GM21717 (cell line): ENCODE data around the gene NT5DC3.

ENCODE experiments used
- ATAC-seq: cut with Tn5 transposase; IDR thresholded peaks from one replicate; pipeline ENCODE4 v1.9.1; 2021; ENCODE audit warnings: mild to moderate bottlenecking, moderate library complexity; ENCODE audit not compliant: unreplicated experiment

The NT5DC3 gene

GRCh38 chr12:103756443-103756842, 84.6 kb downstream of the NT5DC3 start:
- ATAC-seq, result no peak

DNA sequence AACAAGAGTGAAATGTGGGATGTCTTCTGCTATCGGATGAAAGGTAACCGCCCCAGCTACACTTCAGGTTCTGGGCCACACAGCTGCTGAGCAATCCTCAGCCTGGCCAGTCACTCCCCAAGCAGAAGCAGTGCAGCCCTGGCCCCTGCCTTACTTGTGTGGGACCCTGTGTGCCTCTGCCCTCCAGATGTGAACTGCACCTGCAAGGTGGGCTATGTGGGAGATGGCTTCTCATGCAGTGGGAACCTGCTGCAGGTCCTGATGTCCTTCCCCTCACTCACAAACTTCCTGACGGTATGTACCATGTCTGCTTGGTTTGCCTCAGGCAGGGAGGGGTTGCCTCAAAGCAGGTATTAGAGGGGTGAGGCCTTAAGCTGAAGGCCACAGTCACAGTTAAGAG, 85.6 kb downstream of the NT5DC3 start:
- no peak for ATAC-seq

- ATAC-seq, result no peak
These were observed 89.4 kb downstream of the NT5DC3 start for GRCh38 chr12:103751600-103751999.

DNA sequence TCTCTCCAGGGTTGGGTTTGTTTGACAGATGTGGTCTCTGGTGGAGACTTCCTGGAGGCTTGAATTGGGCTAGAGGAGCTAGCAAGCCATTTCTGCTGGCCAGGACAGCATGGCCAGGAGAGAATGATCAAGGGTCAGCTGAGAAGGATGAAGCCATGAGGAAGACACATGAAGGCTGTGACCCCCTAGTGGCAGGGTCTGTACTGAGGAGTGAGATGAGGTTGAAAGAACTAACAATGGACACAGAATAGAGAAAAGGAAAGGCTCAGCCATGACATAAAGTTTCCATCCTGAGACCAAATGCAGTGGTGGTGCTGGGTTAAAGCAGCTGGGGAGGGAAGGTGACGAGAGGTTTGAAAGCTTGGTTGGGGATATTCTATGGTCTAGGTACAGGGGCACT, 89.9 kb downstream of the NT5DC3 start:
- no peak for ATAC-seq

GRCh38 chr12:103748875-103749274, 92.2 kb downstream of the NT5DC3 start:
- no peak for ATAC-seq

- ATAC-seq, result no peak
These were observed 93.0 kb downstream of the NT5DC3 start for GRCh38 chr12:103748002-103748401.

DNA sequence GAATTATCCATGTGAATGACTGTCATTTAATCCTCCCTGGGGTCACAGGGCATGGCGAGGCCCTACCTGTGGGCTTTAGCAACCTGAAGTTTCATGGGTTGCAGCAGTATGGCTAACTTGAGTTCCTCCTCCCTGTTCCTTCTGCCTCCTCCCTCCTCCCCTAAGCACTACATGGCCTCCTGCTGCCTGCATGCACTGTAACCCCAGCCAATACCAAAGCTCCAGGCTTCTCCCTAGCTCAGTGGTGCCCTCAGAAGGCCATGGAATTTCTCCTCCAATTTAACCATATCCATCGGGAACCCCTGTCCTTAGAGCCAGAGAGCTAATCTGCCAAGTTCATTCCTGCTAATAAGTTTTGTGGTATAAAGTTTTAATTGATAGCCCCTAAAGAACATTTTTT, 95.1 kb downstream of the NT5DC3 start:
- no peak for ATAC-seq

DNA sequence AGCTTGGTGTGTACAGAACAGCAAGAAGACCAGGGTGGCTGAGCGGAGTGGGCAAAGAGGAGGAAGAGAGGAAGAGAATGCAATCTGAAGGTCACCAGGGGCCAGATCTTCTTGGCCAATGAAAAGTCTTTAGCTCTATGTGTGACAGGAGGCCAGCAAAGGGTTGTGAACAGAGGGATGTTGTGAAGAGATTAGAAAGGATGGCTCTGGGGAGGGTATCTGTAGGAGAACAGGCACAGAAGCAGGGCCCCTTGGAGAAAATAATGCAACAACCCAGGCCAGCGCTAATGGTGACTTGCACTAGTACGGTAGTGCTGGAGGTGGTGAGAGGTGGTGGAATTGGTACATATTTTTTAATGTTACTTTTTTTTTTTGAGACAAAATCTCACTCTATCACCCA, 97.2 kb downstream of the NT5DC3 start:
- no peak for ATAC-seq

- no peak for ATAC-seq
These were observed 98.6 kb downstream of the NT5DC3 start for GRCh38 chr12:103742349-103742932.

GRCh38 chr12:103737881-103738280, 103.2 kb downstream of the NT5DC3 start:
- ATAC-seq, result no peak

- no peak for ATAC-seq
These were observed 104.5 kb downstream of the NT5DC3 start for GRCh38 chr12:103736572-103736971.

DNA sequence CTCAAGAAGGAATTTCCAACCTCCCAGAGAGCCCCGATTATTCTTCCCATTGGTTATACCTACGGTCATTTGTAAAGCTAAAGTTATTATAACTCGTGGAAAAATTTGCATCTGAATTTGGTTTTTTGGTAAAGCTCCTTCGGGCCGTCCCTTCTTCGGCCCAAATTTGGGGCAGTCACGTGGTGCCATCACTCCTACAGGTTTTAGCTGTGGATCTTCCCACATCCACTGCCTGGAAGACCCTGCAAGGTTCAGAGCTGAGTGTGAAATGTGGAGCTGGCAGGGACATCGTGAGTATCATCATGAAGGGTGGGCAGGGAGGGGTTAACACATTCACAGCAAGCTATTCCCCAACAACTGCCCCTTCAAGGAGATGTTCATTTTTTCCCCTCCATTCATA, 105.7 kb downstream of the NT5DC3 start:
- no peak for ATAC-seq

- no peak for ATAC-seq
These were observed 106.2 kb downstream of the NT5DC3 start for GRCh38 chr12:103734863-103735262.

- peak; percentile 72 for ATAC-seq
These were observed 109.5 kb downstream of the NT5DC3 start for GRCh38 chr12:103731539-103731938.

DNA sequence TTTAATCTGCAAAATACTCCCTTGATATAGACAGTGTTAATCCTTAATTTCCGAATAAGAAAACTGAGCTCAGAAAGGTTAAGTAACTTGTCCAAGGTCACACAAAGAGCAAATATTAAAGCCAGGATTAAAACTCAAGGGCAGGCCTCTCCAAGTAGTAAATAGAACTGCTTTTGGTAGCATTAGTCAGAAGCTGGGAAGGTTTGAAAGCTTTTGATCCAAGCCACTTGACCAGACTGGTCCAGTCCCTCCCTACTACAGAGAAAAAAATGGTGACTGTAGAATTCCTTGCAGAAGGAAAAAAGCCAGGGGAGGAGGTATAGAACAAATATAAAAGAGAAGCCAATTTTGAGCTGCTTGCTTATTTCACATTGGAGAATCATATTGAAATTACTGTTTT, 111.5 kb downstream of the NT5DC3 start:
- no peak for ATAC-seq

DNA sequence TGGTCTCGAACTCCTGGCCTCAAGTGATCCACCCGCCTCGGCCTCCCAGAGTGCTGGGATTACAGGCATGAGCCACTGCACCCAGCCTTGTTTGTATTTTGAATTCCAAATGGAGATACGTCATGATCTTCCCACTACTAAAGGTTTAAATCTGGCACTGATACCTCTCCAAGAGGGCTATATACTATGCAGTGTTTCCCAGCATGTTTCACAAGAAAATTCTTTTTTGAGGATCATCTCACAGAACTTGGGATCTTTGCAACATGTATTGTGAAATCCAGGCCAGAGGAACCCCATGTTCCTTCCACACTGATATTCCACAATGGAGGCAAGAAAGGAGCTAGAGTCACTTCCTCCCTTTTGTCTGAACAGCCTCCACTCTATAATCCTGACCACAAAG, 112.7 kb downstream of the NT5DC3 start:
- ATAC-seq, result no peak

- ATAC-seq, result no peak
These were observed 113.4 kb downstream of the NT5DC3 start for GRCh38 chr12:103727638-103728037.

- no peak for ATAC-seq
These were observed 115.6 kb downstream of the NT5DC3 start for GRCh38 chr12:103725398-103725797.
